NCI-H2227 (cell line): ENCODE results near the gene RBFOX1.

Source experiments
- DNase-seq: peaks from one replicate; lab custom pipeline; 2025; ENCODE audit not compliant: unreplicated experiment; lab: John Stamatoyannopoulos, UW

RBFOX1 gene

GRCh38 chr16:7408700-7409365, 76.2 kb downstream of the RBFOX1 start:
- DNase-seq, result no peak

- DNase-seq, result no peak
These were observed 86.8 kb downstream of the RBFOX1 start for GRCh38 chr16:7419441-7419840.

DNA sequence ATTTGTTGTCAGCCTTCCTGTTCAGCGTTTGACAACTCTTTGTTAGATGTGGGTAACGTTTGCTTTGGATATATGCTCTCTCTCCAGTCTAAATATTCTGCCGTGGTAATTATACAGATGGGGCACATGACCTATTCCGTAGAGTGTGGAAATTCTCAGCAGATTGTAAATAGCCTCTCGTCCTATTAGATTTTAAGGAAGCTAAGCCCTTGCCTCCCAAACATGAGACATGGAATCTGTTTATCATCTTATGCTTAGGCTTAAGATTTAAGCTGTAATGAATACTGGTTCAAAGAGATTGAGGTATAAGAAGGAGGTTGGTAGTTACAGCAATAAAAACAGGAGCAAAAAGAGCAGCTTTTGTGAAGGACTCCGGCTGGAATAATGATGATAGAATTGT, 87.4 kb downstream of the RBFOX1 start:
- no peak for DNase-seq

DNA sequence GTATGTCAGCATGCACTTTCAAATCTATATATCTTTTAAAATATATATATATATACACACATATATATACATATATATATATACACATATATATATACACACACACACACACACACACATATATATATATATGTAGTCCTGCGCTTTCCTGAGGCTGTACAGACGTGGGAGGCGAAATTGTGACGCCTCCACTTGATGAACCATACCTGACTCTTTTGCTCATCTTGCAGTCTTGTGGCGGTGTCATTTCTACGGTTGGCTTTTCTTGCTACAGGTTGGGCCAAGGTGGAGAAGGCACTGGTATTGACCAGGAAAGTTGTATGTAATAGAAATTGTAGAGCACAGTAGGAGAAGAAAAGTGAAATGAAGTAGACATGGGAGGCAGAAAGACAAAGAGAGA, 88.2 kb downstream of the RBFOX1 start:
- DNase-seq, result no peak

- DNase-seq, result no peak
These were observed 88.9 kb downstream of the RBFOX1 start for GRCh38 chr16:7421578-7421977.

GRCh38 chr16:7422036-7422888, 89.6 kb downstream of the RBFOX1 start:
- DNase-seq, result no peak

- DNase-seq, result no peak
These were observed 90.9 kb downstream of the RBFOX1 start for GRCh38 chr16:7423434-7424044.

- peak; percentile 94 for DNase-seq
These were observed 93.5 kb downstream of the RBFOX1 start for GRCh38 chr16:7426161-7426560.

- DNase-seq, result no peak
These were observed 99.1 kb downstream of the RBFOX1 start for GRCh38 chr16:7431723-7432122.

DNA sequence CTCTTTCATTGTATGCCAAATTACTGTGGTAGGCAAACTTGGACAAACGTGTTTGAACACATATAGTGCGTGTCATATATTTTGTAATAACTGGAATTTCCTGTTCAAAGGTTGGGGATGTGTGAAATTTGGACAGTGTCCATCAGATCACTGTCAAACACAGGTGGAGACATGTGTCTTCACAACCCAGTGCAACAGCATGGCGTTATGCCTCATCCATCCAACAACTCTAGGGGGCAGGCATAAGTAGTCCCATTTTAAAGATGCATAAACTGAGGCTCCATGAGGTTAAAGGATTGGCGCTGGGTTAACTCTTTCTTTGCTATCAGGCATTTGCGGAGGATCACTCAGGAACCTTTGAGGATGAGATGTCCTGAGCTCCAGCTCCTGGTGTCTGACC, 103.7 kb downstream of the RBFOX1 start:
- DNase-seq, result no peak

GRCh38 chr16:7437135-7437804, 104.6 kb downstream of the RBFOX1 start:
- no peak for DNase-seq

DNA sequence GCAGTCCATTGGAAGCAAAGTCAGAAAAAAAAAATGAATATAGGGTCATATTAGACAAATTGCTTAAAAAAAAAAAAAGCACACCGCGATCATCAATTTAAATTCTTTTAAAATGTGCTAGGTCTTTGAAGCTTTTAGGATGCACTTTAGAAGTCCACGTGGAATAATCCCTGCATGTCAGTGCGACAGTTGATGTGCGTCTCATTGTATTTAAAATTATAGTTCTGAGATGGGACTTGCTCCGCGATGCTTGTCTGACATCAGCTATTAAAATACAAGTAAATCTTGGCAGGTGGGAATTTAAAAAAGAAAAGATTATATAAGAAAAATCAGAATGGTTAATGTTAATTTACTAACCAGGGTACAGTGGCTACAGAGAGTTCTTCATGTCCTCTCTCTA, 105.2 kb downstream of the RBFOX1 start:
- no peak for DNase-seq

- no peak for DNase-seq
These were observed 106.0 kb downstream of the RBFOX1 start for GRCh38 chr16:7438601-7439000.

- no peak for DNase-seq
These were observed 106.9 kb downstream of the RBFOX1 start for GRCh38 chr16:7439518-7439917.

DNA sequence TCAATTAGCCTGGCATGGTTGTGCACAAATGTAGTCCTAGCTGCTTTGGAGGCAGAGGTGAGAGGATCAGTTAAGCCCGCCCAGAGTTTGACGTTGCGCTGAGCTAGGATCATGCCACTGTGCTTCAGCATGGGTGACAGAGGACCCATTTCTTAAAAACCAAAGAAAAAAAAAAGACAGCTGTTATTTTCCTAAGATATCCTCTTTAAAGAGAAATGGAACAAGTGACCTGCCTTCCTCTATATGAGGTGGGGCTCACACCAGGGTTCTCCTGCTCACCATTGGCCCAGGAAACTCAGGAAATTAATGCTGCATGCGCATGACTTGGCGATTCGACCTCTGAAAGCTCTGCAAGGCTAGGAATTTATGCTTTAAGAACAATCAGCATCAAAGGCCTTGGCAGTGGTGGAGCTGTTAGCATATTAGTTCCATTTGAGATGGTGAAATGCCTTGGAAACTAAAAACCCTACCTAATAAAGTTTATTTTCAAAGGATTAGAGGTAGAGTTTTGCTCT, 108.3 kb downstream of the RBFOX1 start:
- no peak for DNase-seq

GRCh38 chr16:7442050-7442449, 109.4 kb downstream of the RBFOX1 start:
- no peak for DNase-seq

DNA sequence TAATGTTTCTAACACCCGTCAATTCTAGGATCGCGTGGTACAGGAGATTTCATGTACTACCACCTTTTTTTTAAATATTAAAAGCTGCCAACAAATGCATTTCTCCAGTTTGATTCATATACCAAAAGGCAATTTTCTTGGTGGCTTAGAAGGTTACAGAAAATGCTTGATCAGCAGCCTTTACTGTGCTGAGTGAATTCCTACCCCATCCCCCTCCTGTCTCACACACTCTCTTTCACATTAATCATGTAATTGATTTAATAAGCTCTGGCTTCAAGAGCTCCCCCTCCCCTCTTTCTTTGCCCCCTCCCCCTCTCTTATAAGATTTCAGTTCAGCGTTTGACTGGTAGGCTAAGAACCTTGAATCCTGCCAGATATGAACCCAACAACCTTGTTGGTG, 110.5 kb downstream of the RBFOX1 start:
- DNase-seq, result no peak

DNA sequence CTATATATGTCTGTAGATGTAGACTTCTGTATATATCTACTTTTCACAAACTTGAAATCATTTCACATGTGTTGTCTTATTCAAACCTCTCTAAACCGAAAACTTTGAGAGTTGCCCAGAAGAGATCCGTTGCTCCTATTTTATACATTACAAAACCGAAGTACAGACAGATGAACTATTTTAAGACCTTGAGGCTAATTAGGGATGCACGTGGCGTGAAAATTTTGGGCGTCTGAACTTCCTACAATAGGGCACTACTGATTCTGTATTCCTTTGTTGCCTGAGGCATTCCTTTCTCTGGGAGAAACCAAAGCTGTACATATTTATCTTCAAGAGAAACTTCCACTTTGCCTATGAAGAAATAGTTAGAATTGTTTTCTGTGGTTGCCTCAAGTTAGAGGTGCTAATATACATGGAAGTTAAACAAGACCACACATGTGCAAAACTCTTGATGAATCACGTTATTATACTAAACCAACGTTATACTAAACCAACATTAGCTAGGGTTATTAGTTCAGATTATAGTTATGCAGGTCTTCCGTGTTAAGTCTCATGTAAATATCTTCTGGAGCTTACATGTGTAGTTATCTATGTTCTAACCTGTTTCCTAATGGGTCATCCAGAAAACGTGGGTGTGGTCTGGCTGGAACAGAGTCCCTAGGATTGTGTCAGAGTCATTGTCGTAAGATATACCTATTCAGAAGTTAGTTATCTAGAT, 111.2 kb downstream of the RBFOX1 start:
- DNase-seq, result no peak

- DNase-seq, result no peak
These were observed 116.7 kb downstream of the RBFOX1 start for GRCh38 chr16:7449306-7449705.

DNA sequence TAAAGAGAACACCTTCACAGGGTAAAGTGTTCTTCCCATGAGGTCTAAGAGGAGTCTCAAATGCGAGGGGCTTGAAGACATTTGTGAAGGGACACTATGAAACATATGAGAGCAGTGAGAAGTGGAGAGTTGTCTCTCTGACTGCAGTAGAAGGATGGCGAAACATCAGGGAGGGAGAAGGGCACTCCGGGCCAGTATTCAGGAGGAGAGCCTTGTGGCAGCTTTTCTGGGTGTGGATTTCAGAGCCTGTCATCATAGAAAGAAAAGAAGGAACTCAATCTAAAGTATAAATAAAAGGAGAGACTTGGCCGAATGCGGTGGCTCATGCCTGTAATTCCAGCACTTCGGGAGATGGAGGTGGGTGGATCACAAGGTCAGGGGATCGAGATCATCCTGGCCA, 117.2 kb downstream of the RBFOX1 start:
- DNase-seq, result no peak

- DNase-seq, result no peak
These were observed 117.8 kb downstream of the RBFOX1 start for GRCh38 chr16:7450440-7450839.
